ENCODE measurements around the gene SPAG4. TPM values are rescaled to one million over a fixed set of nuclear protein-coding genes. Genes with fewer than 3 reads are reported as not detected.

SPAG4 gene
- total RNA-seq, 4 donors from 2014 or later: 0.89 TPM; not detected in 3

GRCh38 chr20:35583636-35584560 is 31.7 kb upstream of the SPAG4 start:
- Histone ChIP-seq H3K36me3 (no peaks in the 10 kb centered on the region), H3K27ac (no peak overlapping the region), H3K4me3 (no peak overlapping the region), H3K4me1 (peaks cover 6% of the 10 kb centered on the region), H3K9me3 (no peaks in the 10 kb centered on the region), H3K27me3 (no peaks in the 10 kb centered on the region)
- WGBS: 80% methylated on average over 15 of the region's 18 CpGs
- no peak for DNase-seq (ENCODE audit: low spot score in 2 of 2)
- TF ChIP-seq POLR2A (IDR thresholded peaks at IDR 0.05): no peak
- TF ChIP-seq POLR2AphosphoS5 (IDR thresholded peaks at IDR 0.05): no peak
- TF ChIP-seq, protein P1, sequence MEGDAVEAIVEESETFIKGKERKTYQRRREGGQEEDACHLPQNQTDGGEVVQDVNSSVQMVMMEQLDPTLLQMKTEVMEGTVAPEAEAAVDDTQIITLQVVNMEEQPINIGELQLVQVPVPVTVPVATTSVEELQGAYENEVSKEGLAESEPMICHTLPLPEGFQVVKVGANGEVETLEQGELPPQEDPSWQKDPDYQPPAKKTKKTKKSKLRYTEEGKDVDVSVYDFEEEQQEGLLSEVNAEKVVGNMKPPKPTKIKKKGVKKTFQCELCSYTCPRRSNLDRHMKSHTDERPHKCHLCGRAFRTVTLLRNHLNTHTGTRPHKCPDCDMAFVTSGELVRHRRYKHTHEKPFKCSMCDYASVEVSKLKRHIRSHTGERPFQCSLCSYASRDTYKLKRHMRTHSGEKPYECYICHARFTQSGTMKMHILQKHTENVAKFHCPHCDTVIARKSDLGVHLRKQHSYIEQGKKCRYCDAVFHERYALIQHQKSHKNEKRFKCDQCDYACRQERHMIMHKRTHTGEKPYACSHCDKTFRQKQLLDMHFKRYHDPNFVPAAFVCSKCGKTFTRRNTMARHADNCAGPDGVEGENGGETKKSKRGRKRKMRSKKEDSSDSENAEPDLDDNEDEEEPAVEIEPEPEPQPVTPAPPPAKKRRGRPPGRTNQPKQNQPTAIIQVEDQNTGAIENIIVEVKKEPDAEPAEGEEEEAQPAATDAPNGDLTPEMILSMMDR (IDR thresholded peaks at IDR 0.05): no peak
- no peak for TF ChIP-seq EP300 (IDR thresholded peaks at IDR 0.05)

- no peak for DNase-seq (ENCODE audit: low spot score in 2 of 2)
- Histone ChIP-seq H3K9me3 (no peaks in the 10 kb centered on the region), H3K36me3 (no peaks in the 10 kb centered on the region), H3K4me1 (peaks cover 6% of the 10 kb centered on the region), H3K4me3 (no peak overlapping the region), H3K27me3 (no peaks in the 10 kb centered on the region), H3K27ac (no peak overlapping the region)
- no peak for TF ChIP-seq POLR2AphosphoS5 (IDR thresholded peaks at IDR 0.05)
- 99% methylated on average over 6 of the region's 6 CpGs for WGBS
Measured at GRCh38 chr20:35586751-35587425, 28.7 kb upstream of the SPAG4 start.

DNA sequence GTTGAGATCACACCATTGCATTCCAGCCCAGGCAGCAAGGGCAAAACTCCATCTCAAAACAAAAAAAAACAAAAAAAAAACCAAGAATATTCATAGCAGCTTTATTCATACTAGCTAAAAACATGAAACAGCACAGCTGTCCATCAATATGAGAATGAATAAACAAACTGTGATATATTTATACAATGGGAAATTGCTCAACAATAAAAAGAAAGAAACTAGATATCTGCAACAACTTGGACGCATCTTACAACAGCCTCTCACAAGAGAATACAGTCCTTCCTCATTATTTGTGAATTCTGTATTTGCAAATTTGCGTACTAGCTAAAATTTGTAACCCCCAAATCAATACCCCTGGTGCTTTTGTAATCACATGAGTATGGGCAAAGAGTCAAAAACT is 28.2 kb upstream of the SPAG4 start:
- 86% methylated on average over 2 of the region's 2 CpGs for WGBS

GRCh38 chr20:35588397-35588796 is 27.2 kb upstream of the SPAG4 start:
- Histone ChIP-seq H3K9me3 (no peaks in the 10 kb centered on the region), H3K27me3 (no peaks in the 10 kb centered on the region), H3K27ac (no peak overlapping the region), H3K4me3 (no peak overlapping the region), H3K36me3 (no peaks in the 10 kb centered on the region), H3K4me1 (peaks cover 6% of the 10 kb centered on the region)
- DNase-seq (ENCODE audit: low spot score in 2 of 2): peak in 1 of 2 donors; percentile 27
- WGBS: 86% methylated on average over 14 of the region's 14 CpGs
- no peak for TF ChIP-seq EP300 (IDR thresholded peaks at IDR 0.05)
- no peak for TF ChIP-seq POLR2AphosphoS5 (IDR thresholded peaks at IDR 0.05)

More for the DNA sequence above, 28.2 kb upstream of the SPAG4 start:
- Histone ChIP-seq H3K9me3 (no peaks in the 10 kb centered on the region), H3K4me1 (peaks cover 6% of the 10 kb centered on the region), H3K27ac (no peak overlapping the region), H3K36me3 (no peaks in the 10 kb centered on the region), H3K4me3 (no peak overlapping the region), H3K27me3 (no peaks in the 10 kb centered on the region)
- TF ChIP-seq EP300 (IDR thresholded peaks at IDR 0.05) (no peak), POLR2A (IDR thresholded peaks at IDR 0.05) (no peak), POLR2AphosphoS5 (IDR thresholded peaks at IDR 0.05) (no peak)
- TF ChIP-seq, protein P1 (IDR thresholded peaks at IDR 0.05): no peak
- DNase-seq (ENCODE audit: low spot score in 2 of 2): no peak

DNA sequence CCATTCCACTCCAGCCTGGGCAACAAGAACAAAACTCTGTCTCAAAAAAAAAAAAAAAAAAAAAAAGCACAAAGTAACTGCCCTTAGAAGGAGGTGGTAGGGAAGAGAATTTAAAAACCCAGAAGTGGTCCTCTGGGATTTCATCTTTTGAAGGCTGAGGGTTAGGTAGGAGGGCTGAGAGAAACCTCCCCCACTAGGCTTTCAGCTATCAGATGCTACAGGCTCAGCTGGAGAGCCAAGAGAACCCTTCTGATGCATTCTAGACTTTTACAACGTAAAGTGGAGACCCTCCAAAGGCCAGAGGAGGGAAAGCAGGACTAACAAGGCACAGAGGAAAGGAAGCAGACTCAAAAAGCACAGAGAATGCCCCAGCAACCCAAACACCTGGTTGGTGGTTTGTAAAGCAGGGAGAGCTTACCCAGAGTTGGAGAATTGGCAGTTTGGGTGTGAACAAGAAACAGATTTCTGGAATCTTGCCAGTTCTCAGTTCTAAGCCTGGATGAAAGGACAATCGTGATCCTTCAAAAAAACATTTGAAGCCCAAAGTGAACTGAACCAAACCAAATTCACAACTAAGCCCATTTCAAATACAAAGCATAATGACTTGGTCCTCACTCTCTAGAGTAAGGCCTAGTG is 23.2 kb upstream of the SPAG4 start:
- no peak overlapping the region for H3K27ac ChIP-seq
- no peak overlapping the region for H3K4me3 ChIP-seq
- no peaks in the 10 kb centered on the region for H3K27me3 ChIP-seq
- 27% methylated on average over 2 of the region's 2 CpGs for WGBS
- no peaks in the 10 kb centered on the region for H3K4me1 ChIP-seq
- DNase-seq (ENCODE audit: low spot score in 2 of 2): no peak
- TF ChIP-seq EP300 (IDR thresholded peaks at IDR 0.05) (no peak), POLR2A (IDR thresholded peaks at IDR 0.05) (no peak)
- no peaks in the 10 kb centered on the region for H3K9me3 ChIP-seq
- H3K36me3 ChIP-seq: no peaks in the 10 kb centered on the region

GRCh38 chr20:35595456-35595855 is 20.2 kb upstream of the SPAG4 start:
- H3K4me1 ChIP-seq: peaks cover 2% of the 10 kb centered on the region
- no peak for DNase-seq (ENCODE audit: low spot score in 2 of 2)
- TF ChIP-seq POLR2A (IDR thresholded peaks at IDR 0.05): no peak
- TF ChIP-seq POLR2AphosphoS5 (IDR thresholded peaks at IDR 0.05): no peak
- TF ChIP-seq, protein P1 (IDR thresholded peaks at IDR 0.05): no peak
- TF ChIP-seq EP300 (IDR thresholded peaks at IDR 0.05): no peak
- no peak overlapping the region for H3K4me3 ChIP-seq
- H3K27ac ChIP-seq: no peak overlapping the region
- H3K36me3 ChIP-seq: no peaks in the 10 kb centered on the region
- WGBS: 71% methylated on average over 14 of the region's 17 CpGs
- H3K9me3 ChIP-seq: no peaks in the 10 kb centered on the region
- peaks cover 9% of the 10 kb centered on the region for H3K27me3 ChIP-seq
